Smooth muscle cell (in vitro differentiated cells): ENCODE data around the gene CCDC57. TPM values are rescaled to one million over a fixed set of nuclear protein-coding genes. Genes with fewer than 3 reads are reported as not detected.
A peak's percentile ranks its signal among the peaks of the same experiment; 100 is the strongest.

Source experiments
- DNase-seq: peaks from one replicate; lab custom pipeline; 2025; ENCODE audit not compliant: unreplicated experiment; lab: John Stamatoyannopoulos, UW
- H2AFZ ChIP-seq: fragments of 200-600 bp; sonication (generic); 2 replicates; pipeline ENCODE4 v1.6.0; 2016; ENCODE audit warnings: antibody characterized with exemption, low read depth, mild to moderate bottlenecking
- H3F3A ChIP-seq: fragments of 200-600 bp; sonication (generic); 2 replicates; pipeline ENCODE4 v1.6.0; 2017; ENCODE audit warnings: antibody characterized with exemption, low read depth
- H3K27ac ChIP-seq: fragments of 200-600 bp; sonication (generic); 2 replicates; pipeline ENCODE4 v1.5.1; 2016; ENCODE audit warnings: low read depth, mild to moderate bottlenecking
- H3K27me3 ChIP-seq: fragments of 200-600 bp; sonication (generic); 2 replicates; pipeline ENCODE4 v1.6.1; 2016; ENCODE audit warnings: low read depth, mild to moderate bottlenecking
- H3K36me3 ChIP-seq: fragments of 200-600 bp; sonication (generic); 2 replicates; pipeline ENCODE4 v1.5.1; 2016; ENCODE audit warnings: low read depth
- H3K4me1 ChIP-seq: fragments of 200-600 bp; sonication (generic); 2 replicates; pipeline ENCODE4 v1.5.1; 2016; ENCODE audit warnings: low read depth
- H3K4me2 ChIP-seq: fragments of 200-600 bp; sonication (generic); 2 replicates; pipeline ENCODE4 v1.6.0; 2016; ENCODE audit warnings: mild to moderate bottlenecking
- H3K4me3 ChIP-seq: fragments of 200-600 bp; sonication (generic); 2 replicates; pipeline ENCODE4 v1.5.1; 2016; ENCODE audit warnings: mild to moderate bottlenecking
- H3K79me2 ChIP-seq: fragments of 200-600 bp; sonication (generic); 2 replicates; pipeline ENCODE4 v1.6.0; 2016; ENCODE audit warnings: low read depth, mild to moderate bottlenecking
- H3K9ac ChIP-seq: fragments of 200-600 bp; sonication (generic); 2 replicates; pipeline ENCODE4 v1.6.0; 2016; ENCODE audit warnings: low read depth
- H3K9me3 ChIP-seq: fragments of 200-600 bp; sonication (generic); replicated peaks from 2 replicates; pipeline ENCODE4 v1.5.1; 2016; ENCODE audit warnings: low read depth
- H4K20me1 ChIP-seq: fragments of 200-600 bp; sonication (generic); 2 replicates; pipeline ENCODE4 v1.6.0; 2016; ENCODE audit warnings: low read depth
- WGBS: methylation state at CpG from one replicate; pipeline ENCODE4 v1.1.7; 2016; ENCODE audit warnings: low lambda C conversion rate; 5-methylcytosine and 5-hydroxymethylcytosine counted together
- polyA plus RNA-seq: library from polyadenylated mRNA; unstranded; fragments of >200 nt; fragmentation: Nextera tagmentation; extraction: Ambion mirVana; gene quantifications from 2 replicates; pipeline ENCODE4 v1.2.1, GENCODE V29; 2016
- total RNA-seq: library from RNA; depleted of rRNA; stranded (reverse); fragments of >200 nt; gene quantifications from 2 replicates; pipeline ENCODE4 v1.2.3, GENCODE V29; 2014
- TF ChIP-seq, protein P1 (sequence below): fragments of 200-600 bp; sonication (generic); IDR thresholded peaks from 2 replicates; pipeline ENCODE4 v1.5.1; 2017; ENCODE audit warnings: borderline replicate concordance, mild to moderate bottlenecking, antibody characterized with exemption; ENCODE audit not compliant: insufficient read depth, poor library complexity, severe bottlenecking

The CCDC57 gene
- total and polyA plus RNA-seq, 2 experiments from 2014 or later: 18.3 to 23.1 TPM

DNA sequence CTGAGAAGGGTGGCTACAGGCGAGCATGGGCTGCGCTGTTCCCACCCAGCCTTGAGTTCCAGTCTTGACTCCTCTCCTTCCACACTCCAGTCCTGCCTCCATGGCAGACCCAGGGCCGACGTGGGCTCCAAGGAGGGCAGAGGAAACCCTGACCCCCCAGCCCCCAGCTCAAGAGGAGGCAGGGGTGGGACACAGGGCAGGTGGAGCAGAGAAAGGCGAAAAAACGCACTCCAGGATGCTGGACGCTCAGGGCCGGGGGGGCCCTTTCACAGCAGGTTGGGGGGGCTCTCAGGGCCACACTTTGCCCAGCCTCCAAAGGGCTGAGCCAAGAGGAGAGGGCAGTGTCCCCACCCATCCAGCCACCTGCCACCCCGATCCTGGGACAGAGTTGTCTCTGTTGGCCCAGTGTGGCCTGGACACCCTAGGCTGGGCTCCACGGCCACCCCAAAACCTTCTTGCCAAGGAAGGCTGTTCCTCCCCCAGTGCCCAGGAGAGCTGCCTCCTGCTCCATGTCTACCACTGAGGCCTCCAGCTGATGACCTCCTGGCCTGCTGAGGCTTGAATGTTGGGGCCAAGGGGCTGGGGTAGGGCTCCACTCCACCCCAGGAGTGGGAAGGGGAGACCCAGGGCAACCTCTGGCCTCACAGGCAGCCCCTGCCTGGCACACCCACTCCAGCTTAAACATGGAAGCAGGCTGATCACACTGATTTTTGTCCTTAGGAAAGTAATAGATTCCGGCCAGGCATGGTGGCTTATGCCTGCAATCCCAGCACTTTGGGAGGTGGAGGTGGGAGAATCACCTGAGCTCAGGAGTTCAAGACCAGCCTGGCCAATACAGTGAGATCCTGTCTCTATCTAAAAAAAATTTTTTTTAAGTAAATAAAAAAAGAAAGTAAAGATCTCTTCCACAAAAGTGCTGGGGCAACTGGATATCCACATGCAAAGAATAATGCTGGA is 7.4 kb upstream of the CCDC57 start:
- Histone ChIP-seq H3K9ac (no peak overlapping the region), H3K4me1 (peaks cover 13% of the 10 kb centered on the region), H3K36me3 (no peaks in the 10 kb centered on the region), H3K4me3 (no peak overlapping the region), H3K27me3 (no peaks in the 10 kb centered on the region), H3K79me2 (peaks cover 11% of the 10 kb centered on the region), H4K20me1 (no peaks in the 10 kb centered on the region), H3K27ac (no peak overlapping the region), H3F3A (peaks cover 8% of the 10 kb centered on the region), H3K4me2 (no peak overlapping the region), H3K9me3 (no peaks in the 10 kb centered on the region), H2AFZ (no peak overlapping the region)
- 93% methylated on average over 11 of the region's 11 CpGs for WGBS
- no peak for DNase-seq
- TF ChIP-seq, protein P1, sequence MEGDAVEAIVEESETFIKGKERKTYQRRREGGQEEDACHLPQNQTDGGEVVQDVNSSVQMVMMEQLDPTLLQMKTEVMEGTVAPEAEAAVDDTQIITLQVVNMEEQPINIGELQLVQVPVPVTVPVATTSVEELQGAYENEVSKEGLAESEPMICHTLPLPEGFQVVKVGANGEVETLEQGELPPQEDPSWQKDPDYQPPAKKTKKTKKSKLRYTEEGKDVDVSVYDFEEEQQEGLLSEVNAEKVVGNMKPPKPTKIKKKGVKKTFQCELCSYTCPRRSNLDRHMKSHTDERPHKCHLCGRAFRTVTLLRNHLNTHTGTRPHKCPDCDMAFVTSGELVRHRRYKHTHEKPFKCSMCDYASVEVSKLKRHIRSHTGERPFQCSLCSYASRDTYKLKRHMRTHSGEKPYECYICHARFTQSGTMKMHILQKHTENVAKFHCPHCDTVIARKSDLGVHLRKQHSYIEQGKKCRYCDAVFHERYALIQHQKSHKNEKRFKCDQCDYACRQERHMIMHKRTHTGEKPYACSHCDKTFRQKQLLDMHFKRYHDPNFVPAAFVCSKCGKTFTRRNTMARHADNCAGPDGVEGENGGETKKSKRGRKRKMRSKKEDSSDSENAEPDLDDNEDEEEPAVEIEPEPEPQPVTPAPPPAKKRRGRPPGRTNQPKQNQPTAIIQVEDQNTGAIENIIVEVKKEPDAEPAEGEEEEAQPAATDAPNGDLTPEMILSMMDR: no peak

DNA sequence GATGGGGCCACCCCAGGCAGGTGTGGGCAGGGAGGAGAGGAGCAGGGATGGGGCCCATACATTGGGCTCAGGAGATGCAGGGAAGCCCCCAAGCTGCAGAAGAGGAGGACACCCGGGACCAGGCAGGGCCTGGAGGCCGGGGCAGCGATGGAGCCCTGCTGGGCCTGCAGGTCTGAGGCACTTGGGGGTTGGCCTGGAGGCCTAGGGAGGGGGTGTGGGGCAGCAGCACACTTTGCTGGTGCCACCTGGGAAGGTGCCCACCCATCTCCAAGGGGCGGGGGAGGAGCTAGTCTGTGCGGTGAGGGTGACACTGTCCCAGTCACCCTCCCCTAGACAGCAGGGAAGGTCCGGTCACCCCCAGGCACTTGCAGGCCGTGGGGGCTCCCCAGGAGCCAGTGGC is 6.4 kb upstream of the CCDC57 start:
- H3K4me1 ChIP-seq: peaks cover 13% of the 10 kb centered on the region
- H3K4me2 ChIP-seq: peak overlapping the region; percentile 22
- no peaks in the 10 kb centered on the region for H3K36me3 ChIP-seq
- no peak overlapping the region for H3K4me3 ChIP-seq
- H3K79me2 ChIP-seq: peaks cover 11% of the 10 kb centered on the region
- no peaks in the 10 kb centered on the region for H4K20me1 ChIP-seq
- H3K9me3 ChIP-seq: no peaks in the 10 kb centered on the region
- TF ChIP-seq, protein P1: no peak
- peaks cover 8% of the 10 kb centered on the region for H3F3A ChIP-seq
- no peak overlapping the region for H3K9ac ChIP-seq
- H2AFZ ChIP-seq: no peak overlapping the region
- no peaks in the 10 kb centered on the region for H3K27me3 ChIP-seq
- no peak overlapping the region for H3K27ac ChIP-seq
- no peak for DNase-seq
- WGBS: 100% methylated on average over 5 of the region's 7 CpGs

DNA sequence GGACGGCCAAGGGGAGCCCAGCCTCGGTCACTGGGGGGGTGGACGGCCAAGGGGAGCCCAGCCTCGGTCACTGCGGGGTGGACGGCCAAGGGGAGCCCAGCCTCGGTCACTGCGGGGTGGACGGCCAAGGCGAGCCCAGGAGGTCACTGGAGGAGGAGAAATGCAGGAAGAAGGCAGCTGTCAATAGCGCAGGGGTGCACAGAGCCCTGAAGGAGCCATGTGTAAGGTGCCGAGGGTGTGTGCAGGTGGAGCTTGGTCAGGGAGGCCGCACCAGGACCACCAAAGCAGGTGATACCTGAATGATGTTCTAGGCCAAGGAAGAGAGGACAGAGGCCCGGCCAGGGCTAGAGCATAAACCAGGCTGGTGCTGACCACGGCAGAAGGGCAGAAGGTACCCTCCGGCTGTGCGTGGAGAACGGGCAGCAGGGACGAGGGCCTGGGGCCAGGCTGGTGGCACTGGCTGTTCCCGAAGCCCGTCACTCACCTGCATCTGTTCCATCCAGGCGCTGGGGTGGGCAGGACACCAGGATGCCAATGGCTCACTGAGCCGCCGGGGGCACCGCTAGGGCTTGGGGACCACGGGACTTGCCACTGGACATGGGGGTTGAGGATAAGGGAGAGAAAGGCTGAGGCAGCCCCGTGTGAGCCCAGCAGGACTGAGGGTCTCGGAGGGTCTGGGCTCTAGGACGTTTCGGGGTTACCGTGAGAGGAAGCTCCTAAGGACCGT is 5.9 kb upstream of the CCDC57 start:
- TF ChIP-seq, protein P1: no peak
- DNase-seq: no peak
- peaks cover 11% of the 10 kb centered on the region for H3K79me2 ChIP-seq
- H3K9ac ChIP-seq: no peak overlapping the region
- peaks cover 8% of the 10 kb centered on the region for H3F3A ChIP-seq
- H4K20me1 ChIP-seq: no peaks in the 10 kb centered on the region
- no peak overlapping the region for H3K4me3 ChIP-seq
- peak overlapping the region; percentile 97 for H3K27ac ChIP-seq
- no peak overlapping the region for H2AFZ ChIP-seq
- no peaks in the 10 kb centered on the region for H3K9me3 ChIP-seq
- no peaks in the 10 kb centered on the region for H3K27me3 ChIP-seq
- H3K4me2 ChIP-seq: peak overlapping the region; percentile 22
- H3K36me3 ChIP-seq: no peaks in the 10 kb centered on the region
- peaks cover 13% of the 10 kb centered on the region for H3K4me1 ChIP-seq
- WGBS: 95% methylated on average over 25 of the region's 32 CpGs
